ENCODE measurements around the gene TAS2R8. TPM values are rescaled to one million over a fixed set of nuclear protein-coding genes. Genes with fewer than 3 reads are reported as not detected.

Gene TAS2R8
- total and polyA plus RNA-seq, 2 of the 8 experiments (the other 6 are each of a cell fraction or from before 2014, with no cell fraction given): not detected

- no peak within 1 kb of the TSS for H4K5ac ChIP-seq (ENCODE audit: insufficient read length, low read depth, low read length)
- DNase-seq (ENCODE audit: low read depth in 1 of 2, low spot score in 2 of 2) (no peak), FAIRE-seq (no peak)
- H3K9me3 ChIP-seq (ENCODE audit: insufficient read depth in 2 of 2, low read depth in 1 of 2, low read length in 1 of 2): no peaks in the 10 kb centered on the region
- 53% methylated on average over 4 of the region's 4 CpGs; no CpG with 5 or more reads in 1 of the 2 experiments for WGBS, 2 experiments (ENCODE audit: extremely low coverage in 1 of 2, insufficient coverage in 1 of 2, insufficient read length in 1 of 2, insufficient replicate concordance in 2 of 2, low coverage in 1 of 2, low lambda C conversion rate in 2 of 2, missing lambda C conversion rate in 1 of 2)
- H3K27ac ChIP-seq (ENCODE audit: low read depth, low read length): no peak within 1 kb of the TSS
- H3K79me2 ChIP-seq (ENCODE audit: control insufficient read depth in 1 of 2, insufficient read depth in 2 of 2, low read length in 2 of 2): no peaks in the 10 kb centered on the region
- peak within 1 kb of the TSS; percentile 52 for H2AFZ ChIP-seq (ENCODE audit: low read length)
- no peak within 1 kb of the TSS for H2BK12ac ChIP-seq (ENCODE audit: low read depth, low read length)
- H3K79me1 ChIP-seq (ENCODE audit: low read depth, low read length): no peaks in the 10 kb centered on the region
- no peak within 1 kb of the TSS for H3K23ac ChIP-seq (ENCODE audit: insufficient read length)
- H3K9ac ChIP-seq (replicated peaks in 1 of 4; ENCODE audit: extremely low read depth in 1 of 4, low read depth in 3 of 4, low read length in 3 of 4): no peak within 1 kb of the TSS
- H2BK120ac ChIP-seq (replicated peaks; ENCODE audit: low read depth, low read length): no peak within 1 kb of the TSS
- H2BK20ac ChIP-seq (ENCODE audit: low read length): no peak within 1 kb of the TSS
- no peak within 1 kb of the TSS for H4K8ac ChIP-seq (ENCODE audit: extremely low read depth, insufficient read depth, low read length)
- H2AK5ac ChIP-seq (ENCODE audit: low read depth, low read length): no peak within 1 kb of the TSS
- POLR2A ChIA-PET (ENCODE audit: partially characterized antibody): no interaction called here
- no peak within 1 kb of the TSS for H4K91ac ChIP-seq (replicated peaks; ENCODE audit: insufficient read length, low read length)
- peak within 1 kb of the TSS in 1 of 4 experiments; percentile 1; a peak in 2 of 8 replicates for H3K4me3 ChIP-seq (ENCODE audit: extremely low read depth in 1 of 4, insufficient read depth in 2 of 4, low read depth in 3 of 4, low read length in 4 of 4)
- H3K56ac ChIP-seq (replicated peaks; ENCODE audit: insufficient read length, low read depth, low read length): no peak within 1 kb of the TSS
- H3K18ac ChIP-seq (ENCODE audit: extremely low read depth, low read length): no peak within 1 kb of the TSS
- no peaks in the 10 kb centered on the region for H3K27me3 ChIP-seq (replicated peaks in 1 of 4; ENCODE audit: control insufficient read depth in 3 of 4, extremely low read depth in 1 of 4, insufficient read depth in 3 of 4, low read length in 3 of 4)
- no peak within 1 kb of the TSS for H3K4ac ChIP-seq (replicated peaks; ENCODE audit: insufficient read length, low read depth, low read length)
- no peaks in the 10 kb centered on the region for H3K36me3 ChIP-seq (ENCODE audit: control insufficient read depth in 2 of 4, insufficient read depth in 4 of 4, low read length in 3 of 4)
- H3K4me1 ChIP-seq (replicated peaks in 1 of 4; ENCODE audit: control insufficient read depth in 3 of 4, insufficient read depth in 4 of 4, low read length in 3 of 4): peaks cover 0 to 12% (median 8%) of the 10 kb centered on the region in 4 experiments; a peak in 5 of 7 replicates
- no peak within 1 kb of the TSS for H2BK5ac ChIP-seq (ENCODE audit: low read depth, low read length)
- no peaks in the 10 kb centered on the region for H4K20me1 ChIP-seq (replicated peaks in 1 of 2; ENCODE audit: control insufficient read depth in 1 of 2, insufficient read depth in 2 of 2, low read length in 2 of 2)
- H3K14ac ChIP-seq (ENCODE audit: insufficient read length): no peak within 1 kb of the TSS
- CTCF ChIA-PET (ENCODE audit: partially characterized antibody): no interaction called here
- no peak within 1 kb of the TSS for H2BK15ac ChIP-seq (ENCODE audit: low read length)
- no peaks in the 10 kb centered on the region for H3K23me2 ChIP-seq (ENCODE audit: low read depth, low read length)
- peak within 1 kb of the TSS; percentile 43 to 52; a peak in 3 of 4 replicates for H3K4me2 ChIP-seq (ENCODE audit: insufficient read depth in 1 of 2, low read depth in 2 of 2, low read length in 2 of 2)
- no peak for TF ChIP-seq FOSL1 (IDR thresholded peaks at IDR 0.05; ENCODE audit: insufficient read depth, low read depth, low read length)
- no peak for TF ChIP-seq POLR2A (IDR thresholded peaks at IDR 0.05; ENCODE audit: control extremely low read depth in 1 of 2, low read depth in 2 of 2, low read length in 2 of 2)
- no peak for TF ChIP-seq MAFK (IDR thresholded peaks at IDR 0.05; ENCODE audit: low read depth, low read length)
- no peak for TF ChIP-seq MAX (IDR thresholded peaks at IDR 0.05)
- TF ChIP-seq RNF2 (IDR thresholded peaks at IDR 0.05; ENCODE audit: borderline replicate concordance, low read depth, low read length, missing control alignments, poor library complexity, severe bottlenecking): no peak
- TF ChIP-seq ZNF274 (IDR thresholded peaks at IDR 0.05; ENCODE audit: borderline replicate concordance, extremely low read depth, low read length): no peak
- TF ChIP-seq CEBPB (IDR thresholded peaks at IDR 0.05; ENCODE audit: low read depth, low read length): no peak
- no peak for TF ChIP-seq RXRA (IDR thresholded peaks at IDR 0.05; ENCODE audit: insufficient read depth, low read depth, low read length)
- no peak for TF ChIP-seq CHD1 (IDR thresholded peaks at IDR 0.05; ENCODE audit: low read depth, low read length)
- TF ChIP-seq KDM4A (IDR thresholded peaks at IDR 0.05; ENCODE audit: low read depth, low read length, severe bottlenecking): no peak
- no peak for TF ChIP-seq TCF12 (IDR thresholded peaks at IDR 0.05; ENCODE audit: low read depth, low read length)
- no peak for TF ChIP-seq CTBP2 (IDR thresholded peaks at IDR 0.05; ENCODE audit: borderline replicate concordance, insufficient read depth, insufficient read length, low read length)
- TF ChIP-seq EGR1 (IDR thresholded peaks at IDR 0.05; ENCODE audit: borderline replicate concordance, low read depth, low read length): no peak
- no peak for TF ChIP-seq ATF3 (IDR thresholded peaks at IDR 0.05; ENCODE audit: insufficient read depth, low read depth, low read length)
Measured at GRCh38 chr12:10802587-10802986, 4.5 kb downstream of the TAS2R8 start, which contains the start of gene TAS2R7. TSS of gene TAS2R7 (minus strand) at chr12:10802627. CDS start at chr12:10802570, 57 bp downstream.

Measured in H1 (cell line).